HG03139 (cell line): ENCODE data around the gene FIBCD1.

Experiments used
- ATAC-seq: cut with Tn5 transposase; IDR thresholded peaks from one replicate; pipeline ENCODE4 v1.9.1; 2021; ENCODE audit not compliant: unreplicated experiment

The FIBCD1 gene

DNA sequence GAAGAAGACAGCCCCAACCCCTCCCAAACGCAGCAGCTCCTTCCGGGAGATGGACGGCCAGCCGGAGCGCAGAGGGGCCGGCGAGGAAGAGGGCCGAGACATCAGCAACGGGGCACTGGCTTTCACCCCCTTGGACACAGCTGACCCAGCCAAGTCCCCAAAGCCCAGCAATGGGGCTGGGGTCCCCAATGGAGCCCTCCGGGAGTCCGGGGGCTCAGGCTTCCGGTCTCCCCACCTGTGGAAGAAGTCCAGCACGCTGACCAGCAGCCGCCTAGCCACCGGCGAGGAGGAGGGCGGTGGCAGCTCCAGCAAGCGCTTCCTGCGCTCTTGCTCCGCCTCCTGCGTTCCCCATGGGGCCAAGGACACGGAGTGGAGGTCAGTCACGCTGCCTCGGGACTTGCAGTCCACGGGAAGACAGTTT lies 54.9 kb downstream of the FIBCD1 start:
- ATAC-seq: no peak

DNA sequence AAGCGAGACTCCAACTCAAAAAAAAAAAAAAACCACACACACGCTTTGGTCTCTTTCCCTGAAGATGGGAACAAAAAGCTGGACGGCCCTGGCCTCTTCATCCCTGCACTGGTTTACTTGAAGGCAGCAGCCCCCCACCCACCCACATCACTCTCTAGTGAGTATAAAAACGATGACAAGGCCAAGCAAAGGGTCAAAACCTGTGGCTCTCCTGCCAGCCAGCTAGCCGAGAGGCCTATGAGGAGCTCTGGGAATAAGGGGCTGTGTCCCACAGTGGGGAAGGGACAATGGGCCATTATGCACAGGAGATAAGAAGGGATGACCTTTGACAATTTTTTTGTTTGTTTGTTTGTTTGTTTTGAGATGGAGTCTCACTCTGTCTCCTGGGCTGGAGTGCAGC lies 55.6 kb downstream of the FIBCD1 start:
- no peak for ATAC-seq

DNA sequence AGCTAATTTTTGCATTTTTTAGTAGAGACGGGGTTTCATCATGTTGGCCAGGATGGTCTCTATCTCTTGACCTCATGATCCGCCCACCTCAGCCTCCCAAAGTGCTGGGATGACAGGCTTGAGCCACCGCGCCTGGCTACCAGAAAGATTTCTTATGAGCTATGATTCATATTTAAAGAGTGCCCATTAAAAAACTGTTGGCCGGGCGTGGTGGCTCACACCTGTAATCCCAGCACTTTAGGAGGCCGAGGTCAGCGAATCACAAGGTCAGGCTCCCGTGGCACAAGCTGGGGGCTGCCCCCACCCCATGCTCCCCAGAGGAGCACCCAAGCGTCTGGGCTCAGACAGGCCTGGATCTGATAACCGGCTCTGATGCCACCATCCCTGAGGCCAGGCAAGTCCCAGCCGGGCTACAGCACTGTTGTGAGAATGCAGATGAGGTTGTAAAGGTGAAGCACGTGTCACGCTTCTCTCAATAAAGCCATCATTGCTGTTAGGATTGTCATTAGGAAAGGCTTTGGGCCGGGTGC lies 56.3 kb downstream of the FIBCD1 start:
- no peak for ATAC-seq

GRCh38 chr9:130881516-130881915 lies 57.5 kb downstream of the FIBCD1 start:
- ATAC-seq: no peak

DNA sequence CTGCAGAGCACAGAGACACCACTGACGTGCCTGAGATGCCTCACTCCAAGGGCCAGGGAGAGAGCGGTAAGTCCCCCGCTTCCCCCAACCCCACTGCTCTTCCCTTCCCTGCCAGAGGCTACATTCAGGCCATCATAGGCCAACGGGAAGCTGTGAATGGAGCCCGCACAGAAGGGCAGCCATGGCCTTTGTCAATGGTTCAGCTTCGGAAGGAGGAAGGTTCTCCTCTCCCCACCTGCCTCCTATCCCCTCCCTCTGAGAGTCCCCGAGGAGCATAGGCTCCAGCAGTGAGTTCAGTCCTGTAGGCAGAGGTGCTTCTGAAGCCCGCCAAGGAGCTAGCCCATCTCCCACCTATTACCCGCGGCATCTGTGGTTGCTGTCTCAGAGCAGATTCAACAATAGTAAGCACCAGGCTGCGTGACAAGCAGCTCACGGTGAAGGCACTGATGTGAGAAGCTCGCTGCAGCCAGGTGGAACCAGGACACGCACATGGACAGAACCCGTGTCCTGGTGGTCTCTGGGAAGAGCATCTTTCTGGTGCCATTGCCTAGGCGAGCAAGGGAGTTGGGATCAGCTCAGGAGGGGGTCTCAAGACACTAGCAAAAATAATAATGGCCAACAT lies 58.3 kb downstream of the FIBCD1 start:
- ATAC-seq: no peak

GRCh38 chr9:130879863-130880411 lies 59.1 kb downstream of the FIBCD1 start:
- no peak for ATAC-seq

GRCh38 chr9:130878295-130878694 lies 60.8 kb downstream of the FIBCD1 start:
- ATAC-seq: no peak

DNA sequence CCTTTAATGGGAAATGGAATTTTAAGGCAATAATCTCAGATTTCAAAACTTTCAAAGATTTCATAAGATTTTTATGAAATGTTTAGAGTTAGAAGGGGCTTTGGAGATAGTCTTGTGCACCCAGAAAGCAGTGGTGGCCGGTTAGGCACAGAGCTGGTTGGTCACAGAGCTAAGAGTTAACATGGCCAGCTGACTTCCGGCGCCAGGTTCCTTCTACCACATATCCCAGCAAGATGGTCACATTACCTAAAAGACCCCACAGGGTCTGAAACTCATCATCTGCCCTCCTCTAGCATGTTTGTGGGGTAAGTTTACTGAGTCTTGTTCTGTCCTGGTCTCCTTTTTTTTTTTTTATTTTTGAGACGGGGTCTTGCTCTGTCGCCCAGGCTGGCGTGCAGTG lies 61.7 kb downstream of the FIBCD1 start:
- no peak for ATAC-seq

- ATAC-seq: no peak
Observed at GRCh38 chr9:130874783-130875182, 64.3 kb downstream of the FIBCD1 start.

- ATAC-seq: no peak
Observed at GRCh38 chr9:130873966-130874365, 65.1 kb downstream of the FIBCD1 start.

GRCh38 chr9:130872912-130873503 lies 66.0 kb downstream of the FIBCD1 start:
- ATAC-seq: no peak

DNA sequence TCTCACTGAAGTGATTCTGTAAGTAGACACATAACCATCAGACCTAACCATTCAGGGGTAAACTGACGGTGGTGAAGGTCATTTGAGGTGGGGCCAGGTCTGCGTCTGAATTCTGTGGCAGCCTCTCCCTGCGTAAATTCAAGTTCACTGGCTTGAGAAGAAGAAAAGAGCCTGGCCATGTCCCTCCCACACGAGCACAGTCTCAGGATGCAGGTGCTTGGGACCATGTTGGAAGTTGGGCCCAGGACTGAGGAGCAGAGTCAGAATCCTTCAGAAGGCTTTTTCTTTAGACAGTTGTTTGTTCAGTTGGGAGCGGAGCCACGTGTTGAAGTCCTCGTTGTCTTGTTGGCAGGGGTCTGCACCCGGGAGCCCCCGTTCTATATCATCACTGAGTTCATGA lies 66.5 kb downstream of the FIBCD1 start:
- ATAC-seq: no peak

DNA sequence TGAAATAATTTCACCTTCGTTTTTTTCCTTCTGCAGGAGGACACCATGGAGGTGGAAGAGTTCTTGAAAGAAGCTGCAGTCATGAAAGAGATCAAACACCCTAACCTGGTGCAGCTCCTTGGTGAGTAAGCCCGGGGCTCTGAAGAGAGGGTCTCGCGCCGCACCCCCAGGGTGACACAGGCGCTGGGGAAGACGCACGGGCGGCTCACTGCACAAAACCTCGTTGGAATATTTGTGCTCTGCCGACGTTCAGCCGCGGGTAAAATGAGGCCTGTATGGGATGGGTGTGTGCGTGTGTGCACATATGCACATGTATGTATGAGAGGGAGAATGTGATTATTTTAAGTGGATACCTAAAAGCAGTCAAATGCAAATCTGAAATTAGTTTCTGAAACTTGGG lies 67.0 kb downstream of the FIBCD1 start:
- ATAC-seq: no peak

DNA sequence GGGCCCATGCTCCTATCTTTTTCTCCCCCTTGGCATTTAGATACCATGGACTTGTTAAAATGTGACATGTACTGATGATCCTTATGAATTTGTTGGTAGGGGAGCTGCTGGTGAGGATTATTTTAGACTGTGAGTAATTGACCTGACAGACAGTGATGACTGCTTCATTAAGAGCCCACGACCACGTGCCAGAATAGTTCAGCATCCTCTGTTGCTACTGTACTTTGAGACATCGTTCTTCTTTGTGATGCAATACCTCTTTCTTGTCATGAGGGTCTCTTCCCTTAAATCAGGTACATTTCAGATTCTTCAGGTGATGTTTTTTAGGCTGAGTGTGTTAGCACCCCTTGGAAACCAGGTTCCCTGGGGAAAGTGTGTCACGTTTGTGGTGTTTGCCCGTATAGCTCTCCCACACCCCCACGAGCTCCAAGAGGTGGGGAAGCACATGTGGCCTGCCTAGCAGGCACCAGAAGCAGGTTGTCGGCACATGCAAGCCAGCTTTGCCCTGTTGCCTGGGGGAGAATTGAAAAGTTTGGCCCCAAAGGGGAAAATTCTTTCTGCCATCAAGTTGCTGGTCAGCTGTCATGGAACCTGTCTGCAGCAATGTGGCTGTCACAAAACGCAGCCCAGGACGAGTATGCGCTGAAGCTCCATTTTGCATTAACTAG lies 67.5 kb downstream of the FIBCD1 start:
- ATAC-seq: no peak

DNA sequence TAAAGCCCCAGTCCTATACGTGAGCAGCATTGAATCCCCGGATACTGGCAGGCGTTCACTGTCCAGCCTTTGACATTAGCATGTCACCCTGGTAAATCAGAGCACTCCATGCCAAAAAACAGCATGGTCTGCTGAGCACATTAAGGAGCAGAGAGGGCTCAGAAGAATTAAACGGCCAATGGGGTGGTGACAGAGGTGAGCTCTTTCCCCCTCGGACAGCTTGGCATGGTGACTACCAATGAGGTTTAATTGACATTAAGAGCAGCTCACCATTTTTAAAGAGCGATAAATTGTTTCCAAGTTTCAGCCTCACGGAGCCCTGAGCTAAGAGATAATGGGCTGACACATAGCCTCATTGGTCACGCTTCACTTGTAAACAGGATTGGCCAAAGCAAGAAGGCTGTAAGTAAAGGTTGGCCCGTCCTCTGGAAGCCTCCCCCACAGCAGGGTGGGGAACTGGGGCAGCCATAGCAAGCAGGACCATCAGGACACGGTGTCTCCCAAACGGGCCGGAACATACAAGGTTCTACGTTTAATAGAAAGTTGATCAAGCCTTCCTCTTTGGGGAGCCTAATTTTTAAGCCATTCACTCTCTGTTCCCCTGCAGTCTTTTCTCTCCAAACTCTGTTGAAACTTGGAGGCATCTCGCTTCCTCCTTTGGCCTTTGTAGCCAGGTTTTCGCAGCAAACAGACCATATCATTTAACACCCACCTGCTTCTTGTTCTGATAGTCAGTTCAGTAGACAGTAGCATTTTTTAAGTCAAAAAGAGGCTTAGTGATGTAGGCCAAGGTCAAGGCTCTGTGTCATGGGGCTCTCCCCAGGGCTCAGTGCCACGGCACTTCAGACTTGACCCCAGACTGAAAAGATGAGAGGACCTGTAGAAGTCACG lies 68.3 kb downstream of the FIBCD1 start:
- no peak for ATAC-seq

DNA sequence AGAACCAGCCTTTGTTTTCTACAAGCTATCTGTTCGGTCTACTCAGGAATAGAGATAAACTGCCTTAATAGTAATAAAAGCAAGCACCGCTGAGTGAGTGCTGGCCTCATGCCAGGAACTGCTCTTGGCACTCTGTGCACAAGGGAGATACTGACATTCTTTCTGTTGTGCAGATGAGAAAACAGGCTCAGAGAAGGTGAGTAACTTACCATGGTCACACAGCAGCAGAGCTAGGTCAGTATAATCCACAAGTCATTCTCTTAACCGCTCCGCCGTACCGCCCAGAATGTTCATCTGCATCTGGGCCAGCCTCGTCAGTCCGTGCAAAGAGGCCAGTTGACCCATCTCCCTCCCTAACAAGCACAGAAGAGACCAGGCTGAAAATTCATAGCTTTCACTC lies 69.8 kb downstream of the FIBCD1 start:
- ATAC-seq: no peak

- ATAC-seq: no peak
Observed at GRCh38 chr9:130868230-130868629, 70.8 kb downstream of the FIBCD1 start.

GRCh38 chr9:130867556-130867955 lies 71.5 kb downstream of the FIBCD1 start:
- ATAC-seq: no peak

GRCh38 chr9:130866474-130866965 lies 72.5 kb downstream of the FIBCD1 start:
- ATAC-seq: no peak

GRCh38 chr9:130865921-130866320 lies 73.1 kb downstream of the FIBCD1 start:
- no peak for ATAC-seq

DNA sequence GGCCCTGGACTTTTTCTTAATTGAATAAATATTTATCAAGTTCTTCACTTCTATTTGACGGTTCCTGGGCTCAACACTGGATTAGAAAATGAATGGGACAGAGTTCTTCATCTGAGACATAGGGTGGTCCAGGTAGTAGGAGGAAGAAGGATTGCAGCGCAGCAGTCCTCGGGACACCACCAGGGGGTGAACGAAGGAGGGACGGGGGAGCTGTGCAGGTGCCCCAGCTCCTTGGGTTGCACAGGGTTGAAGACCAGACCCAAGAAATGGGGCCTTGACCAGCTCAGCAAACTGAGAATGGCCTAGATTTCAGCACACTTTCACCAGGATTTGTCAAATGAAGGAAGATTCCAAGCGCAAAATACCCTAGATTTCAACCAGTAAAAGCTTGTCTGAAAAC lies 74.5 kb downstream of the FIBCD1 start:
- ATAC-seq: no peak
